Mucosa of rectum (tissue), 2 donors: ENCODE measurements around the gene FHIT.

ENCODE experiments used
- H3K27ac ChIP-seq, 2 donors: one replicate each; pipeline ENCODE4 v1.7.0; 2013; ENCODE audit warnings: inconsistent platforms in 2 of 2, low read depth in 2 of 2, low read length in 2 of 2
- H3K27me3 ChIP-seq, 2 donors: one replicate each; pipeline ENCODE4 v1.7.0; 2013; ENCODE audit warnings: low read length in 2 of 2; ENCODE audit not compliant: control insufficient read depth in 2 of 2, insufficient read depth in 2 of 2
- H3K36me3 ChIP-seq, 2 donors: one replicate each; pipeline ENCODE4 v1.7.0; 2013; ENCODE audit warnings: low read length in 2 of 2; ENCODE audit not compliant: control insufficient read depth in 2 of 2, insufficient read depth in 2 of 2
- H3K4me1 ChIP-seq, 2 donors: one replicate each; pipeline ENCODE4 v1.7.0; 2013; ENCODE audit warnings: low read length in 2 of 2, mild to moderate bottlenecking in 1 of 2; ENCODE audit not compliant: control insufficient read depth in 2 of 2, insufficient read depth in 2 of 2
- H3K4me3 ChIP-seq, 2 donors: one replicate each; pipeline ENCODE4 v1.7.0; 2013; ENCODE audit warnings: low read length in 2 of 2
- H3K9ac ChIP-seq, 2 donors: one replicate each; pipeline ENCODE4 v1.7.0; 2013; ENCODE audit warnings: low read length in 2 of 2, low read depth in 1 of 2, mild to moderate bottlenecking in 1 of 2
- H3K9me3 ChIP-seq, 2 donors: one replicate each; pipeline ENCODE4 v1.7.0; 2013; ENCODE audit warnings: low read length in 2 of 2; ENCODE audit not compliant: control insufficient read depth in 2 of 2
- donor health status: healthy.
- donor health status: Normal muscosa, but diverticular disease.

Gene FHIT

DNA sequence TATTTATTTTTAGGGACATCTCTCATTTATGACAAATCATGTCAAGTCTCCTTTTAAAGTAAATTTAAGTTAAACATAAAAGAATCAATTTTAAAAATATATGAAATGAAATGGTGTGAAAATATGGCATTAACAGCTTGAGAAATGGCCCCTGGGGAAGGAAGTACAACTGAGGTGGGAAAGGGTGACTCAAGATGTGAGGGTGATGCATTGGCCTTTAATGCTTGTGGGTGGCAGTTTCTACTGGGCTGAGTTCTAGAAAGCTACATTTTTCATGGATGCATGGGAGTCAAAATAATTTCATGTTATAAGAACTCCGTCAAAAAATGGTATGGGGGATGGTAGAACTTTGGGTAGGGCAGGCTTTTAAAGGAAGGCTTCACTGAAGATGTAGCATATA is 1492.6 kb downstream of the FHIT start:
- H3K27me3 ChIP-seq: no peaks in the 10 kb centered on the region
- H3K9ac ChIP-seq: no peak overlapping the region
- no peak overlapping the region for H3K27ac ChIP-seq
- H3K4me1 ChIP-seq: peaks cover 0 to 7% of the 10 kb centered on the region in 2 donors
- no peaks in the 10 kb centered on the region for H3K9me3 ChIP-seq
- H3K4me3 ChIP-seq: no peak overlapping the region
- H3K36me3 ChIP-seq: no peaks in the 10 kb centered on the region

DNA sequence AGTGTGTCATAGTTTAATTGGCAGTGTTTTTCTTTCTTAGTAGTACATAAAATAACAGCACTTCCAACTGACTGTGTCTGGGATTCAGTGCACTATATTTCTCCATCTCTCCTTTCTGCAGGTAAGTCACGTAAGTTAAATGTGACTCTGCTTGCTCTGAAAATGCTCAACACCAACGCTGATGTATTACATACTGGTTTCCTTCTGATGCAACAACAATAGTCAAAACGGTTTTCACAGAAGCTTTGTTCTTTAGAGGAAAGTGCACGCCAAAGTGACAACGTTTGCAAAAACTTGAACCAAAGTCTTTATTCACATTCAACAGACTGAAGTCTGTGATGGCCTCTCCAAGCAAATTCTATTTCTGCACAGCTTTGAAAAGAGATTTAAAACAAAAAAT is 1494.3 kb downstream of the FHIT start:
- H3K9ac ChIP-seq: no peak overlapping the region
- no peak overlapping the region for H3K4me3 ChIP-seq
- H3K4me1 ChIP-seq: peaks cover 0 to 7% of the 10 kb centered on the region in 2 donors
- no peaks in the 10 kb centered on the region for H3K36me3 ChIP-seq
- no peaks in the 10 kb centered on the region for H3K27me3 ChIP-seq
- no peaks in the 10 kb centered on the region for H3K9me3 ChIP-seq
- no peak overlapping the region for H3K27ac ChIP-seq

DNA sequence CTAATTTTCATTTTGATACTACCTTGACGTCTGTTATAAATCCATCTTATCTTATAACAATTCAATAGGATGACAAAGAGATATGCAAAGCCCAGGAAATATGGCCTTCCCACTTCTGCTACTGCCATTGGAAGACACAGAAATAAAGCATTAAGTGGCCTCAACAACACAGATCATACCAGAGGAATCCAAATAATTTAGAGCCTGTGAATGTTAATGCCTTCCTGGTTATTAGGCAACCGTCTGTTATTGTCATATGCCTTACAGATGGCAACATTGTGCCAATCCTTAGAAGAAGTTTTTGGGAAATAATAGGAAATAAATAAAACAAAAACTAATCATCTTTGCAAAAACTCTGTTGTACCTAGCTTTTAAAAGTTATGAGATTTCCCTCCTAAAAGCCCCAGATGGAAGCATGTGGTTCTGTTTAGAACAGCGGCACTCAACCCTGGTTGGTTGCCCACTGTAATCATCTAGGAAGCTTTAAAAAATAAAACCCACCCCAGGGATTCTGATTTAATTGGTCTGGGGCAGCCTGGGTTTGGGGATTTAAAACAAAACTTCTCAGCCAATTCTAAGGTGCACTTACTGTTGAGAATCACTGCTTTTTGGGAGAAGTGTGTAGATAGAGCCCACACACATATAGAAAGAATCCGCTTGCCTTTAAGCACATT is 1496.7 kb downstream of the FHIT start:
- Histone ChIP-seq H3K27ac (no peak overlapping the region), H3K9me3 (no peaks in the 10 kb centered on the region), H3K36me3 (no peaks in the 10 kb centered on the region), H3K27me3 (no peaks in the 10 kb centered on the region), H3K9ac (no peak overlapping the region), H3K4me1 (peaks cover 0 to 5% of the 10 kb centered on the region in 2 donors), H3K4me3 (no peak overlapping the region)

DNA sequence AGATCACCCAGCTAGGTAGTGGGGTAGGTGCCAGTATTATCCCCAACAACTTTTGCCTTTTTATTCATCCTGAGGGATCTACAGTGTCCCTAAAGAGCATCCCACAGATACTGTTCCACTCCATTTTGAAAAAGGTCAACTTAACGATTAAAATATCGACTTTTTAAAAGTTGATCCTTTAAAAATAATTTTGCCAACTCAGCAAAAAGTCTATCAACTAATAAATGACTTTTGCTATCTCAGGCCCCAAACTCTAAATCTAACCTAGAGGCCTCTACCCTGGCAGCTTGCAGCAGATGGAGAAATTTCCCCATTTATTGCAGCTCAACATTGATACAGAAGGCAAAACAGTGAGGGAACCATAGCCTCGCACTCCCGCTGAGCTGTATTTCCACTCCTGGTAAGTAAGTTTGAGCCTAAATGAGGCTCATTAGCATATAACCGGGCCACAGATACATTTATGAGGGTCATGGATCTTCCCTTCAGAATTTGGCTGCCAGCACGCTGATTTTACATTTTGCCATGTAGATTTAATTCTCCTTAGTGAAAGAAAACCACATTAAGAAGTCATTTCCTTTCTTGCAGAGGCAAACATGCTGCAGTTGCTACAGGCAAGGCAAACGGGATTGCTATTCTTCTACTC is 1497.3 kb downstream of the FHIT start:
- no peak overlapping the region for H3K9ac ChIP-seq
- no peak overlapping the region for H3K27ac ChIP-seq
- no peaks in the 10 kb centered on the region for H3K36me3 ChIP-seq

DNA sequence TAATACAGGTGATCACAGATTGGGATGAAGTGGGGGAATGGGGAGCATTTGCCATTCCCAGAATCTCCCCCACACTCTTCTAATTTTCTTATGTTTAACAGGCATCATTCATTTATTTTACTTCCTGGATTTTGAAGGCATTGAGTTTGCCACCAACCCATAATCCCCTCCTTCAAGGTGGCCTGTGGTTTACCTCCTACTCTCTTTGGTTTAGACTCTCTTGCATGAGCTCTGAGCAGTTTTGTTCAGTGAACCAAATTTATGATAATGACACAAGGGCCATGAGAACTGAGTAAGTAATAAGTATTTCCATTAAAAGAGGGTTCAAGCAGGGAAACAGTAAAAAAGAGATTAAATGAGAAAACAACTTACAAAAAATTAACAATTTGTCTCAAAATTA is 1498.3 kb downstream of the FHIT start:
- no peak overlapping the region for H3K9ac ChIP-seq
- no peaks in the 10 kb centered on the region for H3K36me3 ChIP-seq
- no peaks in the 10 kb centered on the region for H3K4me1 ChIP-seq
- H3K4me3 ChIP-seq: no peak overlapping the region
- H3K27ac ChIP-seq: no peak overlapping the region
- H3K27me3 ChIP-seq: no peaks in the 10 kb centered on the region
- no peaks in the 10 kb centered on the region for H3K9me3 ChIP-seq

More for the DNA sequence above, 1497.3 kb downstream of the FHIT start:
- Histone ChIP-seq H3K4me1 (no peaks in the 10 kb centered on the region), H3K27me3 (no peaks in the 10 kb centered on the region), H3K9me3 (no peaks in the 10 kb centered on the region), H3K4me3 (no peak overlapping the region)

DNA sequence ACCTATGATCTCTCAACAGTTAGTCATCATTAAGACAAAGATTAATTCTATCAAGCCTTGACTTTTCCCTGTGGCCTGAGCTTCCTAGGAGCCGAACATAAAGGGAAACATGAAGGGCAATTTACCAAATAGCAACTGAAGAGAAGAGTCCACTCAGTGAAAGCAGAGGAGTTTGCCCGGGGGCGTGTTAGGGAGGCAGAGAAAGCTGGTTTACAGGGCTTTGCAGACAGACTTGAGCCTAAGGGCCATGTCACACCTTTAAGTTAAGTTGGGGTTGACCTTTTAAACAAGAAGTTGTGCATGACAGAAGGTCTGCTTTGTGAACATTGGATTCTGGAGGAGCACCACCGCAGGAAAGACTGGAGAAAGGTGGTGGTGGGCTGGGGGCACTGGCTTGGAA is 1499.6 kb downstream of the FHIT start:
- no peaks in the 10 kb centered on the region for H3K9me3 ChIP-seq
- H3K4me1 ChIP-seq: no peaks in the 10 kb centered on the region
- H3K36me3 ChIP-seq: no peaks in the 10 kb centered on the region
- H3K27me3 ChIP-seq: no peaks in the 10 kb centered on the region
- no peak overlapping the region for H3K27ac ChIP-seq
- no peak overlapping the region for H3K4me3 ChIP-seq
- no peak overlapping the region for H3K9ac ChIP-seq

DNA sequence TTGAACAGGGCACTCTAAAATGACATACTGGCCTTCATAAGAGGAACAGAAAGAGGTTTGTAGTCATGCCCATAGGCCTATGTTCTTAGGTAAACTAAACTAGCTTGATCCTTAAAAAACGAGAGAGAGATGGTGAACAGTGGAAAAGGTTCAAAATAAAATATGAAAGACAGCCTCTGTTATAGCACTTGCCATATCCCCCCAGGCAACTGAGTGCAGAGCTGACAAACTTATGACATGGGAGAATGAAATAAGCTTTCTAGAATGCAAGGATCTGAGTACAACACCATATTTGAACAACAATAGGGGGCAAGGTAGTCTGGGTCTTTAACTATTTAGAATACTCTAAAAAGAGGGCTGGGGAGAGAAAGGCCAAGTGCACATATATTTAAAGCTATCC is 1500.9 kb downstream of the FHIT start:
- H3K9ac ChIP-seq: no peak overlapping the region
- H3K9me3 ChIP-seq: no peaks in the 10 kb centered on the region
- H3K4me3 ChIP-seq: no peak overlapping the region
- H3K27me3 ChIP-seq: no peaks in the 10 kb centered on the region
- no peaks in the 10 kb centered on the region for H3K36me3 ChIP-seq
- no peak overlapping the region for H3K27ac ChIP-seq
- H3K4me1 ChIP-seq: no peaks in the 10 kb centered on the region

DNA sequence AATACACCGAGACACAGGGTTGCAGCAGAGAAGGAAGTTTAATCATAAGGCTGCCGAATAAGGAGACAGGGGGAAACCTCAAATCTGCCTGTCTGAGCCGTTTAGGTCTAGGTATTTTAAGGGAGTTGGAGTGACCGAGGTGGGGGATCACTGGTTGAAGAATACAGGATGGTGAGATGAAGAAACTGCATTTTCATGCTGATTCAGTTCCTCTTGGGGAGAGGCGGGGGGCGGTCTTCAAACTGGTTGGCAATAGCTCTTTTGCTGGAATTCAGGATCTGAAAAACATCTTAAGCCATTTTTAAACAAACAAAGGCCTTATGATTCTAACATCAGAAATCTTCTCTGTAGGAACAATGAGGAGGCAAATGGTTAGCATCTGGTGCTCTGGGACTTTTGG is 1502.0 kb downstream of the FHIT start:
- Histone ChIP-seq H3K9ac (no peak overlapping the region), H3K9me3 (no peaks in the 10 kb centered on the region), H3K27ac (no peak overlapping the region), H3K36me3 (no peaks in the 10 kb centered on the region), H3K4me3 (no peak overlapping the region), H3K4me1 (no peaks in the 10 kb centered on the region), H3K27me3 (no peaks in the 10 kb centered on the region)

DNA sequence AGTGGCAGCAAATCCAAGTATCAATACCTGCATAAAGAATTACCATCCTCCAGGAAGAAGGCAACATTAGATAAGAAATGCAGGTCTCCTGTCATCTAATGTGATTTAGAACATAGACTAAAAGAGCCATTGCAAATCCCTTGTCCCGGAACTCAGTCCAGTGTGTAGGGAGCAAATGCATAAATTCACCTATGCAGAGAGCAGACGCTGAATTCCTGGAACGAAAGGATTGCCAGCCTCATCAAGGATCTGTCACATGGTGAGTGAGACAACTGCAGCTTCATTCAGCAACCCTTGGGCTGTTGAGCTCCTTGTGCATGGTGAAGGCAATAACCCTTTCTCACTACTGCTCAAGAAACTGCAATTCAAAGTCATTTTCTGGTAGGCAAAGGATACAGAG is 1504.7 kb downstream of the FHIT start:
- Histone ChIP-seq H3K27me3 (no peaks in the 10 kb centered on the region), H3K4me1 (no peaks in the 10 kb centered on the region), H3K9ac (no peak overlapping the region), H3K36me3 (no peaks in the 10 kb centered on the region), H3K27ac (no peak overlapping the region), H3K4me3 (no peak overlapping the region), H3K9me3 (no peaks in the 10 kb centered on the region)

DNA sequence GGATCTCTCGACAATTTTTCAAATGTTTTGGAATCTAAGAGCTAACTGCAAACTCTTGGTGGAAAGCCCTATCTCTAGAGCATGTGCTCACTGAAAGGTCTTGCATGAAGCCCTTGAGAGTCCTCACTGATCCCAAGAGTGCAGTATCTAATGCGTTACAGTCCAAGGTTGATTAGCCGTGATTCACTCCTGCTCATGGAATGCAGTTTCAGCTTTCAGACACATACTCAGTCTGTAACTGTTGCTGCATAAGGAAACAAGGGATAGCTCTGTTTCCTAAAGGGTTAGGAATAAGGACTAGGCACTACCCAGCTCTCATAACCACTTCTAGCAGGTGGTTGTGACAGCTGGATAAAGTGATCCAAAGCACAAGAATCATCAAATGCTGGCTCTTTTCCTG is 1514.0 kb downstream of the FHIT start:
- Histone ChIP-seq H3K9ac (no peak overlapping the region), H3K9me3 (no peaks in the 10 kb centered on the region), H3K27me3 (peaks cover 0 to 3% of the 10 kb centered on the region in 2 donors), H3K4me1 (no peaks in the 10 kb centered on the region), H3K36me3 (no peaks in the 10 kb centered on the region), H3K27ac (no peak overlapping the region), H3K4me3 (no peak overlapping the region)
